Hindlimb muscle (tissue), 1 donor: ENCODE results near the gene GPD1. TPM values are rescaled to one million over a fixed set of nuclear protein-coding genes. Genes with fewer than 3 reads are reported as not detected.

Experiments used
- DNase-seq: peaks from one replicate; pipeline ENCODE4 v3.0.0-alpha.2; 2013
- polyA plus RNA-seq: library from polyadenylated mRNA; unstranded; fragments of 120-200 nt; gene quantifications from one replicate; pipeline ENCODE4 v1.2.1, GENCODE V29; 2013; ENCODE audit not compliant: insufficient read length

Gene GPD1
- polyA plus RNA-seq, 1 donor = 81.1 TPM

- DNase-seq = no peak
These were observed 1.7 kb upstream of the GPD1 start for GRCh38 chr12:50102131-50102531.

GRCh38 chr12:50102646-50103309 lies 1.0 kb upstream of the GPD1 start:
- DNase-seq = no peak

GRCh38 chr12:50103351-50103750 lies 457 bp upstream of the GPD1 start:
- no peak for DNase-seq

GRCh38 chr12:50104417-50105366 lies 884 bp downstream of the GPD1 start:
- DNase-seq = peak; percentile 50

DNA sequence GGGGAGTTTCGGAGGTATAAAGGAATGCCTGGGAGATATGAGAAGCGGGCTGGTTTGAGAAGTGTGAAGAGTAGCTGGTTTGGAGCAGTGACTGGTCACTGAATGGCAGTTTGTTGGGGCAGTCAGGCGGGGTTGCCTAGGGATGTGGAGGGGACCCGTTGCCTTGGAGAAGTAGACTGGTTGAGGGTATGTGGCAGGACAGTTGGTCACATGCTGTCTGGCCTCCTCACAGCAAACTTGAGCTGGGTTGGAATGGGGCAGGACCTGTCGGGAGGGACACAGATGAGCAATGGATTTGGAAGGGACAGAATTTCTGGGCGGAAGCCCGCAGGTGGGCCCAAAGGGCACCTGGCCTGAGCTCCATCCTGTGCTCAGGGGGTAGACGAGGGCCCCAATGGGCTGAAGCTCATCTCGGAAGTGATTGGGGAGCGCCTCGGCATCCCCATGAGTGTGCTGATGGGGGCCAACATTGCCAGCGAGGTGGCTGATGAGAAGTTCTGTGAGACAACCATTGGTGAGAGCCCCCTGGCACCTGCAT lies 2.2 kb downstream of the GPD1 start:
- no peak for DNase-seq

GRCh38 chr12:50106907-50107306 lies 3.1 kb downstream of the GPD1 start:
- no peak for DNase-seq

DNA sequence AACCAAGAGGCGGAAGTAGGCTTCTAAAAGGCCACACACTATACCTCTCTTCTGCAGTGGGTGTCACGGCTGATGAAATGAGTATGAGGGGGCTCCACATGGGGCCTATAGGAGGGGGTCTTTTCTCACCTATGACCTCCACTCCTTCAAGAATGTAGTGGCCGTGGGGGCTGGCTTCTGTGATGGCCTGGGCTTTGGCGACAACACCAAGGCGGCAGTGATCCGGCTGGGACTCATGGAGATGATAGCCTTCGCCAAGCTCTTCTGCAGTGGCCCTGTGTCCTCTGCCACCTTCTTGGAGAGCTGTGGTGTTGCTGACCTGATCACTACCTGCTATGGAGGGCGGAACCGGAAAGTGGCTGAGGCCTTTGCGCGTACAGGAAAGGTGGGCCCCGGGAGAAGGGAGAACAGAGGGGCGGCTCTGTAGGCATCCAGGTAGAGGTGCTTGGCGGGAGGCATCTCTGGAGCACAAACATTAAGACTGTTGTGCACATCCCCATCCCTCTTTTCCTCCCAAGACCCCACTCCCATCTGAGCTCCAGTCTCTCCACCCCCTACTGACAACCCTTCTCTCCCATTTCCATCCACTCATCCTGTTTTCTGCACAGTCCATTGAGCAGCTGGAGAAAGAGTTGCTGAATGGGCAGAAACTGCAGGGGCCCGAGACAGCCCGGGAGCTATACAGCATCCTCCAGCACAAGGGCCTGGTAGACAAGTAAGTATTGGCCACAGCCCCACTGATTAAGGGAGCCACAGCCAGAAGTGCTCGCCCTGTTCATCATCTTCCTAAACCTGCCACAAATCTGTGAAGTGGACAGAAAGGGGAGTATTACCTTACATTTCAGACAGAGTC lies 3.8 kb downstream of the GPD1 start:
- no peak for DNase-seq

DNA sequence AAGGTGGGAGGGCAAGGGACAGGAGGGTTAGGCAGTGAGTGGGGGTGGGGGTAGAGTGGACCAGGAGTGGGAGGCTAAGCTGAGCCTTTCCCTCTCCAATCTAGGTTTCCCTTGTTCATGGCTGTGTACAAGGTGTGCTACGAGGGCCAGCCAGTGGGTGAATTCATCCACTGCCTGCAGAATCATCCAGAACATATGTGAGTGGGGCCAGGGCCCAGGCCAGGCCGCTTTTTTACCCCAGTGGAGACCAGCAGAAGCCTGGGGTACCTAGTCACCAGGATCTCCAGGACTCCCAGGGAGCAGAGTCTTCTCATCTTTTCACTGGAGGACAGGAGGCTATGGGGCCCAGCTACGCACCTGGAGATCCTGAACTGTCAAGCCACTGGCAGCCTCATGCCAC lies 5.5 kb downstream of the GPD1 start:
- no peak for DNase-seq

GRCh38 chr12:50110127-50110761 lies 6.4 kb downstream of the GPD1 start:
- no peak for DNase-seq

GRCh38 chr12:50110762-50111351 lies 7.0 kb downstream of the GPD1 start:
- DNase-seq = peak; percentile 35

DNA sequence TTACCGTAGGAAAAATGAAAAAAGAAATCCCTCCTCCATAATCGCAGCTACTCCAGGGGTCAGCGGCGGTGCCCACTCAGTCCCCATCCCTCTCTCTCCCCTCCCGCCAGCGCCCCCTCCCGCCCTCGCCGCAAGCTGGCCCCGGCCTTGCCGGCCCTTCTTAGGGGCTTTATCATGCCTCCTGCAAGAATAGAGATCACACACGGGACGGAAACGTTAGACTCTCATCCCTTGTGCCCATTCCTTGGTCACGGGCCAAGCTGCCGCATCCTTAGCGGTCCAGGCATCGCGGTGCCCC lies 7.5 kb downstream of the GPD1 start:
- DNase-seq = no peak

- DNase-seq = peak; percentile 100
These were observed 8.1 kb downstream of the GPD1 start, which contains the start of gene COX14 for GRCh38 chr12:50111693-50112455. COX14 (plus strand) TSS chr12:50112236; CDS start chr12:50120044, 7,808 bp downstream.

- DNase-seq = no peak
These were observed 8.8 kb downstream of the GPD1 start for GRCh38 chr12:50112456-50113218.

GRCh38 chr12:50117057-50117622 lies 13.3 kb downstream of the GPD1 start:
- DNase-seq = no peak

DNA sequence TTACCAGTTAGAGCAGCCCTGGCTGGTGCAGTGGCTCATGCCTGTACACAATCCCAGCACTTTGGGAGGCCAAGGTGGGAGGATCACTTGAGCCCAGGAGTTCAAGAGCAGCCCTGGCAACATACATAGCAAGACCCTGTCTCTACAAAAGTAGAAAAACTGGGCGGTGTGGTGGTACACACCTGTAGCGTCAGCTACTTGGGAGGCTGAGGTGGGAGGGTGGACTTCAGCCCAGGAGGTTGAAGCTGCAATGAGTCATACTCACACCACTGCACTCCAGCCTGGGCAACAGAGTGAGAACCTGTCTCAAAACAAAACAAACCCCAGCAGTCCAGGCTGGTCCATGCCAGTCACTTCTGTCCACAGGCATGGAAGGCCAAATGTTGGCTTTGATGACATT lies 15.6 kb downstream of the GPD1 start:
- no peak for DNase-seq

DNA sequence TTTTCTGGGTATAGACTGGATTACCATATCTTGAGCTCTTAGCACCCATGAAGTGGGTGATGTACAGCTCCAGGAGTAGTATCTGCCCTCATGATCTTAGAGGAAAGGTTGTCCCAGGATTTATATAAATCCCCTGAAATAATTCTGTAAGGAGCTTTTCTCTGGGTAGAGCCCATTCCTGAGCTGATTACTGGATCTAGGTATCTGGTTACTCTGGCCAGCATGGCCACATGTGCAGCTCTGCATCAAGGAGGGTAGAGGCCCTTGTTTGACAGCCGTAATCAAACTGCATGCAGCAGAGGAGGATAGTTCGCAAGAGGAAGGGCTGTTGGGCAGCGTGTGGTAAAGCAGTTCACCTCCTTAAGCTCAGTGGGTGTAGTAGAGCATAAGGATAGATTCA lies 16.7 kb downstream of the GPD1 start:
- no peak for DNase-seq

DNA sequence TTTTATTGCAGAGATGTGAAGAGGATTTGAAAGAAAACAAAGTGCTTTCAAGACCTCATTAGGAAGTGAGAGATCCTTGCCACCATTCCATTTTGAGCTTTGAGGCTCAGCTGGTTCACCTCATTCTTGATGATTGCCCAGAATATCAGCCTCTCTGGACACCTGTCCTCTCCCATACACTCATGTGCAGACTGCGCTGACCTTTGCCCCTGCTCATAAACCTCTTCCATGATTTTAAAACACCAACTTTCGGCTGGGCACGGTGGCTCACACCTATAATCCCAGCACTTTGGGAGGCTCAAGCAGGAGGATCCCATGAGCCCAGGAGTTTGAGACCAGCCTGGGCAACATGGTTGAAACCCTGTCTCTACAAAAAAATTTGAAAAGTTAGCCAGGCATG lies 17.1 kb downstream of the GPD1 start:
- no peak for DNase-seq

DNA sequence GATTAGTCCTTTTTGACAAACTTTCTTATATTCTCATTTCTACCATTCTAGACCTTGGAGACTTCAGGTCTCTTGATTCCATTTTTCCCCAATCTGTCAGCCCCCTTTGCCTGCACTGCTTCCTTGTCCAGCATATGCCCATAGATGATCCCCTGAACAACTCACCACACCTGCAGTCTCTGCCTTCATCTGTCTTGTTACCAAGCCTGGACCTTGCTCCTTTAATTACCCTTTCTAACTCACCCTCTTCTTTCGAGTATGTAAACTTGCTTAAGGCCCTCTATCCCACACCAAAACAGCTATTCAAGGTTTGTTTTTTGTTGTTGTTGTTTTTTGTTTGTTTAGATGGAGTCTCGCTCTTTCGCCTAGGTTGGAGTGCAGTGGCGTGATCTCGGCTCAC lies 17.8 kb downstream of the GPD1 start:
- DNase-seq = no peak

GRCh38 chr12:50123203-50123602 lies 19.4 kb downstream of the GPD1 start:
- DNase-seq = no peak

DNA sequence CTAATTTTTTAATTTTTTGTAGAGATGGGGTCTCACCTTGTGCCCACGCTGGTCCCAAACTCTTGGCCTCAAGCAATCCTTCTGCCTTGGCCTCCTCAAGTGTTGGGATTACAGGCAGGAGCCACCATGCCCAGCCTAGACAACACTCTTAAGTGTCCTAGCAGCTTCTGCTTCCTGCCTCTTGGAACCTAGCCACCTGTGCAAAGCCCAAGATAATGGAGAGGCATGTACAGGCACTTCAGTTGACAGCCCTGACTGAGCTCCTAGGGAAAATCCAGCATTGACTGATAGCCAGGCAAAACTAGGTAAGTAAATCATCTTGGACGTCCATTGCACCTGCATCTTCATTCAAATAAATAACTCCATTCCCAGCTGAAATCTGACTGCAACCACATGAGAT lies 23.7 kb downstream of the GPD1 start:
- no peak for DNase-seq
